HepG2 (cell line): ENCODE results near the gene TAF3. TPM values are rescaled to one million over a fixed set of nuclear protein-coding genes. Genes with fewer than 3 reads are reported as not detected.

ENCODE experiments used
- CBX2 ChIP-seq, 2 experiments: fragments of 200-600 bp in 1 of 2; sonication (generic); formaldehyde crosslinking in 1 of 2; IDR thresholded peaks; 2 replicates each; pipeline versions ENCODE4 v1.7.0 to v1.8.1; 2018 to 2022; ENCODE audit warnings: low read depth in 2 of 2, low read length in 1 of 2, mild to moderate bottlenecking in 1 of 2, missing genetic modification reagents in 1 of 2
- CEBPB ChIP-seq: IDR thresholded peaks from 2 replicates; pipeline ENCODE4 v1.6.1; 2011; ENCODE audit warnings: low read depth, low read length, improper control_type of control experiment, borderline replicate concordance
- FOSL2 ChIP-seq: sonication (generic); formaldehyde crosslinking; IDR thresholded peaks from 2 replicates; pipeline ENCODE4 v1.4.0; 2020; ENCODE audit warnings: missing genetic modification reagents
- FOXA3 ChIP-seq: IDR thresholded peaks from 2 replicates; pipeline ENCODE4 v1.6.1; 2016; ENCODE audit warnings: missing genetic modification reagents, missing compliant biosample characterization
- FOXK2 ChIP-seq: fragments of 450-650 bp; IDR thresholded peaks from 2 replicates; pipeline ENCODE4 v1.6.1; 2016
- GATAD2A ChIP-seq: IDR thresholded peaks from 2 replicates; pipeline ENCODE4 v1.6.1; 2016
- HES4 ChIP-seq: sonication (generic); formaldehyde crosslinking; IDR thresholded peaks from 2 replicates; pipeline ENCODE4 v1.9.0; 2021; ENCODE audit warnings: mild to moderate bottlenecking, missing genetic modification reagents, borderline replicate concordance
- HIVEP1 ChIP-seq: sonication (generic); formaldehyde crosslinking; IDR thresholded peaks from 2 replicates; pipeline ENCODE4 v1.4.0; 2020; ENCODE audit warnings: mild to moderate bottlenecking, missing genetic modification reagents
- MEF2D ChIP-seq: sonication (generic); formaldehyde crosslinking; IDR thresholded peaks from 2 replicates; pipeline ENCODE4 v1.5.1; 2020; ENCODE audit warnings: mild to moderate bottlenecking, missing genetic modification reagents
- MTF1 ChIP-seq: sonication (generic); formaldehyde crosslinking; IDR thresholded peaks from 2 replicates; pipeline ENCODE4 v1.5.0; 2020; ENCODE audit warnings: missing genetic modification reagents
- NAIF1 ChIP-seq: sonication (generic); formaldehyde crosslinking; IDR thresholded peaks from 2 replicates; pipeline ENCODE4 v1.5.0; 2020; ENCODE audit warnings: mild to moderate bottlenecking, missing genetic modification reagents, borderline replicate concordance
- NCOA1 ChIP-seq: sonication (generic); formaldehyde crosslinking; IDR thresholded peaks from 2 replicates; pipeline ENCODE4 v1.9.0; 2021; ENCODE audit warnings: missing genetic modification reagents
- NFATC3 ChIP-seq: sonication (generic); formaldehyde crosslinking; IDR thresholded peaks from 2 replicates; pipeline ENCODE4 v1.5.1; 2020; ENCODE audit warnings: mild to moderate bottlenecking, missing genetic modification reagents
- NR2C2 ChIP-seq: sonication (generic); formaldehyde crosslinking; IDR thresholded peaks from 2 replicates; pipeline ENCODE4 v1.4.0; 2020; ENCODE audit warnings: missing genetic modification reagents, mild to moderate bottlenecking, moderate library complexity, borderline replicate concordance
- PBX3 ChIP-seq: sonication (generic); formaldehyde crosslinking; IDR thresholded peaks from 2 replicates; pipeline ENCODE4 v1.8.1; 2023; ENCODE audit warnings: missing genetic modification reagents, inconsistent platforms, borderline replicate concordance
- PLSCR1 ChIP-seq: sonication (generic); formaldehyde crosslinking; IDR thresholded peaks from 2 replicates; pipeline ENCODE4 v1.5.0; 2020; ENCODE audit warnings: missing genetic modification reagents, mild to moderate bottlenecking, borderline replicate concordance
- PRDM15 ChIP-seq: sonication (generic); formaldehyde crosslinking; IDR thresholded peaks from 2 replicates; pipeline ENCODE4 v1.4.0; 2020; ENCODE audit warnings: missing genetic modification reagents
- RAD51 ChIP-seq: fragments of 450-650 bp; IDR thresholded peaks from 2 replicates; pipeline ENCODE4 v1.6.1; 2016; ENCODE audit warnings: borderline replicate concordance
- RARA ChIP-seq: IDR thresholded peaks from 2 replicates; pipeline ENCODE4 v1.6.1; 2016; ENCODE audit warnings: missing genetic modification reagents, missing compliant biosample characterization
- REXO4 ChIP-seq: sonication (generic); formaldehyde crosslinking; IDR thresholded peaks from 2 replicates; pipeline ENCODE4 v1.8.0; 2022; ENCODE audit warnings: missing genetic modification reagents, mild to moderate bottlenecking, borderline replicate concordance
- SMAD9 ChIP-seq: sonication (generic); formaldehyde crosslinking; IDR thresholded peaks from 2 replicates; pipeline ENCODE4 v1.5.1; 2020; ENCODE audit warnings: mild to moderate bottlenecking, missing genetic modification reagents
- U2AF2 ChIP-seq: fragments of 200-400 bp; formaldehyde crosslinking; IDR thresholded peaks from 2 replicates; pipeline ENCODE4 v1.6.1; 2017; ENCODE audit warnings: low read depth, mild to moderate bottlenecking, low read length
- ZFAT ChIP-seq: sonication (generic); formaldehyde crosslinking; conservative IDR thresholded peaks from 2 replicates; pipeline ENCODE4 v1.8.1; 2023; ENCODE audit warnings: missing genetic modification reagents, inconsistent platforms
- ZMAT3 ChIP-seq: sonication (generic); formaldehyde crosslinking; conservative IDR thresholded peaks from 2 replicates; pipeline ENCODE4 v1.7.0; 2021; ENCODE audit warnings: missing genetic modification reagents
- ZNF34 ChIP-seq: sonication (generic); formaldehyde crosslinking; IDR thresholded peaks from 2 replicates; pipeline ENCODE4 v1.4.0; 2020; ENCODE audit warnings: mild to moderate bottlenecking, missing genetic modification reagents, borderline replicate concordance
- ZNF577 ChIP-seq: sonication (generic); formaldehyde crosslinking; IDR thresholded peaks from 2 replicates; pipeline ENCODE4 v1.4.0; 2020; ENCODE audit warnings: mild to moderate bottlenecking, low read depth, missing genetic modification reagents, borderline replicate concordance
- ZNF674 ChIP-seq: sonication (generic); formaldehyde crosslinking; IDR thresholded peaks from 2 replicates; pipeline ENCODE4 v1.5.0; 2020; ENCODE audit warnings: low read depth, mild to moderate bottlenecking, missing genetic modification reagents
- ZNF766 ChIP-seq: sonication (generic); formaldehyde crosslinking; IDR thresholded peaks from 2 replicates; pipeline ENCODE4 v1.5.0; 2020; ENCODE audit warnings: missing genetic modification reagents, borderline replicate concordance
- ZNF788 ChIP-seq: sonication (generic); formaldehyde crosslinking; IDR thresholded peaks from 2 replicates; pipeline ENCODE4 v1.5.0; 2020; ENCODE audit warnings: mild to moderate bottlenecking, missing genetic modification reagents, borderline replicate concordance
- polyA plus RNA-seq, 8 experiments: library from polyadenylated mRNA; depleted of rRNA in 3 of 8; stranded (reverse) in 7 of 8; unstranded in 1 of 8; fragments of >200 nt; fragmentation: Illumina TruSeq in 4 of 8; extraction: Trizol in 4 of 8; gene quantifications; 2 replicates each; pipeline versions ENCODE4 v1.2.1 to v1.2.3, GENCODE V29; 2011 to 2016; ENCODE audit warnings: low read depth in 4 of 8, missing spikeins in 1 of 8, mixed read lengths in 1 of 8; ENCODE audit not compliant: insufficient read depth in 1 of 8
- total RNA-seq, 5 experiments: library from RNA; depleted of rRNA; stranded (reverse); fragments of >200 nt; fragmentation: Illumina TruSeq; extraction: Trizol; gene quantifications; 2 replicates each; pipeline ENCODE4 v1.2.3, GENCODE V29; 2016; ENCODE audit warnings: low read depth in 1 of 5

The TAF3 gene
- total and polyA plus RNA-seq, 2 of the 13 experiments (the other 11 are each of a cell fraction or from before 2014, with no cell fraction given) = 1.7 to 2.9 TPM

- no peak for TF ChIP-seq CBX2 (IDR thresholded peaks at IDR 0.05; ENCODE audit: low read depth, low read length)
- no peak for TF ChIP-seq CBX2 (CRISPR knock-in tag; IDR thresholded peaks at IDR 0.05; ENCODE audit: low read depth)
- TF ChIP-seq REXO4 (CRISPR knock-in tag) = no peak
- TF ChIP-seq GATAD2A = peak; percentile 55
- no peak for TF ChIP-seq ZFAT (CRISPR knock-in tag)
- TF ChIP-seq CEBPB = no peak
- no peak for TF ChIP-seq ZNF34
- TF ChIP-seq SMAD9 (CRISPR knock-in tag) = no peak
- TF ChIP-seq FOSL2 = peak; percentile 30; the same call in 1 of the 2 replicates
- TF ChIP-seq PRDM15 (CRISPR knock-in tag) = peak; percentile 95
- TF ChIP-seq FOXA3 = peak; percentile 61
- no peak for TF ChIP-seq ZNF674 (CRISPR knock-in tag)
- TF ChIP-seq PLSCR1 (CRISPR knock-in tag) = no peak
- no peak for TF ChIP-seq MTF1 (CRISPR knock-in tag)
- no peak for TF ChIP-seq NFATC3 (CRISPR knock-in tag)
- TF ChIP-seq NR2C2 (CRISPR knock-in tag) = no peak
- TF ChIP-seq ZMAT3 (CRISPR knock-in tag) = no peak
- no peak for TF ChIP-seq PBX3 (CRISPR knock-in tag)
- no peak for TF ChIP-seq HES4 (CRISPR knock-in tag)
- no peak for TF ChIP-seq NAIF1 (CRISPR knock-in tag)
- TF ChIP-seq U2AF2 = no peak
- no peak for TF ChIP-seq FOXK2
- TF ChIP-seq HIVEP1 = no peak
- TF ChIP-seq ZNF766 (CRISPR knock-in tag) = no peak
- TF ChIP-seq NCOA1 (CRISPR knock-in tag) = no peak
- TF ChIP-seq MEF2D (CRISPR knock-in tag) = no peak
- no peak; the same call in 1 of the 2 replicates for TF ChIP-seq ZNF788
- TF ChIP-seq RARA (CRISPR knock-in tag) = 0 out of 2 replicates have a peak, but pooled peaks have one; percentile 7
- TF ChIP-seq RAD51 = no peak
- no peak for TF ChIP-seq ZNF577
These were observed 124.6 kb downstream of the TAF3 start (continued) for GRCh38 chr10:7942859-7943258.
